GM10248 (cell line): ENCODE measurements around the gene VARS2.
"Not testable (repeated sequence)": the region's sequence is repeated elsewhere in the genome, so short reads cannot be mapped to it uniquely, and the experiment has no call there.

Experiments used
- CTCF ChIA-PET: fragments of 300-600 bp; sonication (Branson Sonifier 250); formaldehyde crosslinking; extraction: SDS; loops from one replicate; lab custom pipeline; 2021; ENCODE audit warnings: antibody characterized with exemption; lab: Yijun Ruan, JAX
- POLR2A ChIA-PET: fragments of 350-650 bp; sonication (Branson Sonifier 250); formaldehyde crosslinking; extraction: SDS; loops from one replicate; lab custom pipeline; 2020; ENCODE audit warnings: antibody characterized with exemption; lab: Yijun Ruan, JAX
- DNase-seq: peaks from one replicate; pipeline ENCODE4 v3.0.0; 2012; ENCODE audit errors: extremely low spot score
- TF ChIP-seq, protein P1 (sequence below): IDR thresholded peaks from 2 replicates; pipeline ENCODE4 v1.5.1; 2012; ENCODE audit warnings: mild to moderate bottlenecking, low read depth; ENCODE audit errors: extremely low read depth, missing control alignments, control extremely low read depth

Gene VARS2

DNA sequence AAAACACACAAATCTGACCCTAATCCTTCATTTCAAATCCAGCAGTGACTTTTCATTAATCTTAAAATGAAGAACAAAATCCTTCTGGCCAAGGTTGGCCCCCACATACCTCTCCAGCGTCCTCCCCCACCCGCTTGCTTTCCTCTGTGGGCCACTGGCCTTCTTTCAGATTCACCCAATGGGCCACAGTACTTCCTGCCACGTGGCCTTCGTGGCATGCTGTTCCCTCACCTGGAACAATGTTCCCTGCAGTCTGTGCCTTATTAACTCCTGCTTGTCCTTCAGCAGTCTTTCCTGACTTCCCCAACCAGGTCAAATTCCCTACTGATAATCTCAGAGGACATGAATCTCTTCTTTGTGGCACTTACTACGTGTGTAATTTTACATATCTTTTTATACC, 11.3 kb upstream of the VARS2 start:
- CTCF ChIA-PET, result interaction anchor here (2.2 kb wide), 1 partner anchor 10 kb away, joined by 11 read pairs; the partner anchor contains the start of gene VARS2
- DNase-seq, result no peak
- POLR2A ChIA-PET, result interaction anchor here (0.6 kb wide), 1 partner anchor 1231 kb away, joined by 3 read pairs; no protein-coding TSS in a partner anchor

DNA sequence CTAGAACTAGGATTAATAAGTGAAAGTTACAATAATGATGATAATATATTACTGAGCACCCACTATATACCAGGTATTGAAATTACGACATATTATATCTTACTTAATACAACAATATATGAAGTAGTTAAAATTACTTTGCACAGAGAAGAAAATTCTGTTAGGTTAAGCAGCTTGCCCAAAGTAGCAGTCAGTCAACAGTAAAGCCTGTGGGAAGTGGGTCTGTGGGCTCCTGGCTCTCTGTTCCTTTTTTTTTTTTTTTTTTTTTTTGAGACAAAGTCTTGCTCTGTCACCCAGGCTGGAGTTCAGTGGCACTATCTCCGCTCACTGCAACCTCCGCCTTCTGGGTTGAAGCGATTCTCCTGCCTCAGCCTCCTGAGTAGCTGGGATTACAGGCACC, 10.8 kb upstream of the VARS2 start:
- no peak for DNase-seq
- CTCF ChIA-PET, result interaction anchor here (3.9 kb wide), 1 partner anchor 12 kb away, joined by 26 read pairs; the partner anchor contains the start of gene VARS2
- TF ChIP-seq, protein P1, sequence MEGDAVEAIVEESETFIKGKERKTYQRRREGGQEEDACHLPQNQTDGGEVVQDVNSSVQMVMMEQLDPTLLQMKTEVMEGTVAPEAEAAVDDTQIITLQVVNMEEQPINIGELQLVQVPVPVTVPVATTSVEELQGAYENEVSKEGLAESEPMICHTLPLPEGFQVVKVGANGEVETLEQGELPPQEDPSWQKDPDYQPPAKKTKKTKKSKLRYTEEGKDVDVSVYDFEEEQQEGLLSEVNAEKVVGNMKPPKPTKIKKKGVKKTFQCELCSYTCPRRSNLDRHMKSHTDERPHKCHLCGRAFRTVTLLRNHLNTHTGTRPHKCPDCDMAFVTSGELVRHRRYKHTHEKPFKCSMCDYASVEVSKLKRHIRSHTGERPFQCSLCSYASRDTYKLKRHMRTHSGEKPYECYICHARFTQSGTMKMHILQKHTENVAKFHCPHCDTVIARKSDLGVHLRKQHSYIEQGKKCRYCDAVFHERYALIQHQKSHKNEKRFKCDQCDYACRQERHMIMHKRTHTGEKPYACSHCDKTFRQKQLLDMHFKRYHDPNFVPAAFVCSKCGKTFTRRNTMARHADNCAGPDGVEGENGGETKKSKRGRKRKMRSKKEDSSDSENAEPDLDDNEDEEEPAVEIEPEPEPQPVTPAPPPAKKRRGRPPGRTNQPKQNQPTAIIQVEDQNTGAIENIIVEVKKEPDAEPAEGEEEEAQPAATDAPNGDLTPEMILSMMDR, result no peak
- POLR2A ChIA-PET, result interaction anchor here (0.6 to 0.9 kb wide), 2 partner anchors 595 to 1230 kb away, joined by 3 read pairs; partner anchors contain the start of gene MICB

More for the DNA sequence above, 11.3 kb upstream of the VARS2 start:
- TF ChIP-seq, protein P1, result no peak

DNA sequence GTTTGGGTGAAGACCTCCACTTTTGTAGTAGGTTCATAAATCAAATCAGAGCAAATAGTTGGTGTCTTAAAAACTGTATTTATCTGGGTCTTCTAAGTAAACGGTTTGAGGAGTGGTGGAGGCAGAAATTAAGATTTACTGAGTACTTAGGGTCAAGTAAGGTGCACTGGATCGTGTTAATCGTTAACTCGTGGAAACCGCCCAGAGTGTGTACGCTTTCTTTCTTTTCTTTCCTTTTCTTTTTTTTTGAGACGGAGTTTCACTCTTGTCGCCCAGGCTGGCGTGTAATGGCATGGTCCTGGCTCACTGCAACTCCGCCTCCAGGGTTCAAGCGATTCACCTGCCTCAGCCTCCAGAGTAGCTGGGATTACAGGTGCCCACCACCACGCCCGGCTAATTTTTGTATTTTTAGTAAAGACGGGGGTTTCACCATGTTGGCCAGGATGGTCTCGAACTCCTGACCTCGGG, 6.7 kb upstream of the VARS2 start:
- DNase-seq, POLR2A ChIA-PET: not testable (repeated sequence)
- CTCF ChIA-PET, result interaction anchor here (0.9 to 2.3 kb wide), 8 partner anchors 11 to 180 kb away, joined by 3 to 12 read pairs (median 3); no protein-coding TSS in a partner anchor

DNA sequence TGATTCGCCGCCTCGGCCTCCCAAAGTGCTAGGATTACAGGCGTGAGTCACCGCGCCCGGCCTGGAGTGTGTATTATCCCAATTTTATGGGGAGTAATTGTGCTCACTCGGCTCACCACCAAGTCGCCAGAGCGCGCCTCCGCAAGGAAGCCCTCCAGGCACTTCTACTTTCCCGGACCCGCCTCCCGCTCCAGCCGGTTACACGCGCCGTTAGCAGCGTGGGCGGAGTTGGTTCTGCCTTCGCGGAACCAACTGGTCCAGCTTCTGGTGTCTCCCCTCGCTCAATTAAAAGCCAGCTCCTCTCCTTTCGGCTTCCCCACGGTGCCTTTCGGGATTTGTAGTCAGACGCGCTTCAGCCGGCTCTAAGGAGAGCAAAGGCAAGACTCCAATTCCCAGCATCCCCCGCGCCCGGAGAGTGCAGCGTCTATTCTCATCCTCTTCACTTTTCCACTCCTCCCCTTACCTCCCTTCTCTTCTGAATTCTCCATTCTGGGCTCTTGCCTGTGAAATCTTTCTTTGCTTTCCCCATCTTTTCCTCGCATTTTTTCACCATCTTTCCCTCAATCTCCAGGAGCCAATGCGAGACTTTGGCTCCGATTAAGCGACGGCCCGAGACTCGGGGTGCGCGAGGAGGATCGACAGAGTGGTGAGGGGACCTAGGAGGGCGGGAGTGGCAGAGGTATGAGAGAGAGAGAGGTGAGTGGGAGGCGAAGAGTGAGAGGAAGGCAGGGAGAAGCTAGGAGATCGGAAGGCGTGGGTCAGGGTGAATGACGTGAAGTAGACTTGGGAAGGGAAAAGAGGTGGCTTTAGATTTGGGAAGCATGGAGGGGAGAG, 6.1 kb upstream of the VARS2 start, which contains the start of gene GTF2H4:
Gene GTF2H4, plus strand, starts transcription at position 450 of the 834 bp plus-strand sequence.
- POLR2A ChIA-PET, result no interaction called here
- DNase-seq, result peak; percentile 94
- TF ChIP-seq, protein P1, result no peak
- CTCF ChIA-PET, result interaction anchor here (1.0 to 1.5 kb wide), 6 partner anchors 29 to 179 kb away, joined by 3 to 5 read pairs (median 3); no protein-coding TSS in a partner anchor

DNA sequence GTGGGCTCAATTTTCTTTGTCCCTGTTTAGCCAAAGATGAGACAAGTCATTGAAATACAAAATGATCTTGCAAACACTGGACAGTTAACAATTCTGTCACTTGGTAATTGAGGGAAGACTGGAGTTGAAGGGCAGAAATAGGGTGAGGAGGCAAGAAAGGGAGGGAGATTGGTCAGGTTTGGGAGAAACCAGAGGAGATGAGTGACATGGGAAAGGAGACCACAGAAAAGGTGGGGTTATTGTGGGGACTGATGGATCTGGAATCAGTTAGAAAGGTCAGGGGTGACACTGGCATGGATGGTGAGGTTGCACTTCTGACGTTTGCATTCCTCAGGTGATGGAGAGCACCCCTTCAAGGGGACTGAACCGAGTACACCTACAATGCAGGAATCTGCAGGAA, 5.3 kb upstream of the VARS2 start:
- CTCF ChIA-PET, result interaction anchor here (0.7 to 1.5 kb wide), 2 partner anchors 12 to 30 kb away, joined by 3 to 5 read pairs; no protein-coding TSS in a partner anchor

DNA sequence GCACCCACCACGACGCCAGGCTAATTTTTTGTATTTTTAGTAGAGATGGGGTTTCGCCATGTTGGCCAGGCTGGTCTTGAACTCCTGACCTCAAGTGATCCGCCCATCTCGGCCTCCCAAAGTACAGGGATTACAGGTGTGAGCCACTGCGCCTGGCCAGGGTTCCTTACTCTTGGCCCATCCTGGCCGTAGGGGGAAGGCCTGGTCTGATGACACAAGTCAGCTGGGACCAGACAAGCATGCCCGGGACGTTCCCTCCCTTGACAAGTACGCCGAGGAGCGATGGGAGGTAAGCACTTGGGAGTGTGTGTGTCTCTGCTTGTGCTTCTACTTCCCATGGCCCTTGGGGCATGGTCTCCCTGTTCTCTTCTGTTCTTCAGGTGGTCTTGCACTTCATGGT, 3.6 kb upstream of the VARS2 start:
- DNase-seq, POLR2A ChIA-PET: not testable (repeated sequence)
- CTCF ChIA-PET, result interaction anchor here (0.7 to 1.3 kb wide), 2 partner anchors 10 to 286 kb away, joined by 3 read pairs; no protein-coding TSS in a partner anchor

More for the DNA sequence above, 5.3 kb upstream of the VARS2 start:
- no peak for DNase-seq
- TF ChIP-seq, protein P1, result no peak
- POLR2A ChIA-PET, result no interaction called here

DNA sequence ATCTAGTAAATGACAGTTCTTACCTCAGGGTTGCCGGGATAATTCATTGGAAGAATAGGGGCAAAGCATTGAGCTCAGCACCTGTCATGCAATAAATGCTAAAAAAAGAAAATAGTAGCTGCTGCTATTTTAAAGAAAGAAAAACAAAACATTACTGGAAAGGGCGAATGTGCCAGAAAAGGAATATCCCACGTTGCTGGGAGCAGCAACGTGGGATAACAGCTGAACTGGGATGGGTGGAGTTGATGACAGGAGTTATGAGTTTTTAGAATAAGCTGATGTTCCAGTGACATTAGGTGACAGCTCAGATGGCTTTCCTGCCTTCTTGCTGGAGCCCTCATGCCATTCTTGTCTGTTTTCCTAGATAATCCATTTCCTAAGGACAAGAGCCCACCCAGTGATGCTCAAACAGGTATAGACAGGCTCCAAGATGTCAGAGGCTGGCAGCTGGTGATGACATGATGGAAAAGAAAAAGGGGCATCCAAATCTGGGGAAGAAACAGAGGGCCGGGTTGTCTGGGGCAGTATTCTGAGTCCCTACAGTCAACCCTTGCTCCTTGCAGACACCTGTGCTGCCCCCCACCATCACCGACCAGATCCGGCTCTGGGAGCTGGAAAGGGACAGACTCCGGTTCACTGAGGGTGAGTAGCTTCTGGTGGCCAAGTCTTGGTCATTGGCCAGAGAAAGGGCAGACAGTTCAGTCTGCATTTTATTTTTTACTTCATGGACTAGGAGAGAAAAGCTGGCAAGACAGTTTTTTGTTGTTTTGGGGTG, 1.1 kb upstream of the VARS2 start:
- TF ChIP-seq, protein P1, result no peak

More for the DNA sequence above, 1.1 kb upstream of the VARS2 start:
- ChIA-PET CTCF (interaction anchor here (0.9 to 7.6 kb wide), 21 partner anchors 8 to 234 kb away, joined by 3 to 115 read pairs (median 21); partner anchors contain the start of gene DDR1), POLR2A (interaction anchor here (0.6 to 1.3 kb wide), 5 partner anchors 9 to 550 kb away, joined by 3 to 7 read pairs (median 3); no protein-coding TSS in a partner anchor)
- DNase-seq, result no peak
